GM21619 (cell line): ENCODE data around the gene NPIPB5.
"Not testable (repeated sequence)": the region's sequence is repeated elsewhere in the genome, so short reads cannot be mapped to it uniquely, and the experiment has no call there.

Source experiments
- ATAC-seq: cut with Tn5 transposase; IDR thresholded peaks from one replicate; pipeline ENCODE4 v1.9.1; 2021; ENCODE audit not compliant: unreplicated experiment

The NPIPB5 gene

DNA sequence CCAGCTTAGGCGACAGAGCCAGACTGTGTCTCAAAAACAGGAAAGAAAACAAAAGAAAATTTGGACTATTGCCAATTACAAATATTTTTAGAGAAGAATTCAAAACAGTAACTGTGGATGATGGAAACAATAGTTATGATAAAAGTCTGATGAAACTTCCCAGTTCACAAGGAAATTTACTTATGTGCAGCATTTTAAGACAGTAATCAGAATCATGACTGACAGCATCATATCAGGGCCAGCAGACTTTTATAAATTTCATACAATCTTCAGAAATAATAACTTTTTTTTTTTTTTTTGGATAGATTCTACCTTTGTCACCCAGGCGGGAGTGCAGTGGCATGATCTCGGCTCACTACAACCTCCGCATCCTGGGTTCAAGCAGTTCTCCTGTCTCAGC lies at the start of gene NPIPB5:
NPIPB5 (plus strand) TSS at position 301 of the 400 bp plus-strand sequence. CDS start 2,911 bp downstream, outside the sequence.
- not testable (repeated sequence) for ATAC-seq

DNA sequence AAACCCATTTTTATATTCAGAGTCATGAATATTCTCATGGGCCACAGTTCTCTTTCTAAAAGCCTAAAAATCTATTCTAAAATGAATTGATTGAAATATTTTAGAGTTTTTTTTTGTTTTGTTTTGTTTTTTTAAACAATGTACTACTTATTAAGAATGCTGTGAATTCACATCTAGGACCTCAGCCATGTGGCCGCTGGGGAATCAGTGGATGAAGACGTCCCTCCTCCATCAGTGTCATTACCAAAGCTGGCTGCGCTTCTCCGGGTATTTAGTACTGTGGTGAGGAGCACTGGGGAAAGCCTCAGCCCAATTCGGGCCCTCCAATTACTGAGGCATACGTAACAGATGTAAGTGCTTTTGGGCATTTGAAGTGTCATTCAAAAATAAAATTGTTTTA lies 41.8 kb upstream of the NPIPB5 start:
- ATAC-seq = not testable (repeated sequence)

DNA sequence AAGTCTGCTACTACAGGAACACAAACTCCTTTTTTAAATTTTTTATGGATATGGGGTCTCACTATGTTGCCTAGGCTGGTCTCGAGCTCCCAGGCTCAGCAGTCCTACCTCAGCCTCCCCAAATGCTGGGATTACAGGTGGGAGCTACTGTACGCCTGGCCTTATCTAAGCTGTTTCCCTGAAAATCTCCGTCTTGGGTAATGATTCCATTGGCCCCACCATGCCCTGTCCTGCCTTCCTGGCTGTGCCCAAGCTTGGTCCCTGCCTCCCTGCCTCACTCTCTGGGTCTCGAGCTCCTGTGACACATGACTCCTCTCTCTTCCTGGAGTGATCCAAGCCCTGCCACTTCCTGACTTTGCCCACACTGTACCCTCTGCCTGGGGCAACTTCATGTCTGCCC lies 27.3 kb downstream of the NPIPB5 start:
- not testable (repeated sequence) for ATAC-seq

DNA sequence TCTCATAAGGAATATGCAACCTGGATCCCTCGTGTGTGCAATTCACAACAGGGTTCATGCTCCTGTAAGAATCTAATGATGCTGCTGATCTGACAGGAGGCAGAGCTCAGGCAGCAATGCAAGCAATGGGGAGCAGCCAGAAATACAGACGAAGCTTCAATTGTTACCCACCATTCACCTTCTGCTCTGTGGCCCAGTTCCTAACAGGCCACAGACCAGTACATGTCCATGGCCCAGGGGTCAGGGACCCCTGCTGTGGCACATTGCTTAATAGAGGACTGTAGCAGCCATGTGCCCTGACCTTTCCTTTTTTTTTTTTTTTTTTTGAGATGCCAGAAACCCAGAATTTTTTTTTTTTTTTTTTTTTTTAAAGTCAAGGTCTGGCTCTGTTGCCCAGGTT lies 34.1 kb downstream of the NPIPB5 start:
- ATAC-seq = not testable (repeated sequence)

DNA sequence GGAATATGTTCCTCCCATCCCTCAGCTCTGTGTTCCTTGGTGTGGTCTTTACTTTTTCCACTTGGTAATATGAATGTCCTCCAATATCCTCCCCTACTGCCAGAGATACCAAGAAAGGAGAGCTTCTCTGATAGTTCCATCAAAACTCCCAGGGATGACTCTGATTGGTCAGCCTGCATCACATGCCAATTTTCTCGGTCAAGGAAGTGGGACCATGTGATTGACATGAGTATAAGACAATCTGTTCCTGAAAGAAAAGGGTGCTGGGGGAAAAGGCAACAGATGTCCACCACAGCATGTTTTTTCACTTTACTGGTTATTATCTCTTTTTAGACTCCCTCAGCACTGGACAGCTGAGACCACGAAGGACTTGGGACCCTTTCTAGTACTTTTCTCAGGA lies 35.9 kb downstream of the NPIPB5 start:
- ATAC-seq = not testable (repeated sequence)

DNA sequence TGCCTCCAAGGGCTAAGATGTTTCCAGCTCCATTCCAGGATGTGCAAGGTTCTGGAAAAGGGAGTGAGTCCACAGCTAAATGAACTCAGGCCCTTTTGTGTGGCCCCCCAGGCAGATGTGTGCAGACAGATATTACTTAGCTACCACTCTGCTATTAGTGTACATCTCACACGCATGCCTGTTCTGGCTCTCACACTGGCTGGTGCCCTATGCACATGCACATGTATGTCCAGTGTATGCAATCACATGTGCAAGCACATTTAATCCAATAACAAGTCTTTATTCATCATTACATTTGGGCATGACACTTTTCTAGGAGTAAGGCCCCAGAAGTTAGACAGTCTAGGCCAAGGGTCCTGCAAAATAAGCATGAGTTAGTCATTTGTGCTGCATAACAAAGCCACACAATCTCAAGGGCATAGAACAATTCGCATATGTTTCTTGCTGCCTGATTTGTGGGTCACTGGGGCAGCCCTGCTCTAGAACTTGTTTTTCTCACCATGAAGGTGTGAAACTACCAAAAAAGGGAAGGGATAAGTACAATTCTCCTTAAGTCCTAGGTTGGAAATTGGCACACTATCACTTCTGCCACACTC lies 36.6 kb downstream of the NPIPB5 start:
- ATAC-seq = not testable (repeated sequence)

DNA sequence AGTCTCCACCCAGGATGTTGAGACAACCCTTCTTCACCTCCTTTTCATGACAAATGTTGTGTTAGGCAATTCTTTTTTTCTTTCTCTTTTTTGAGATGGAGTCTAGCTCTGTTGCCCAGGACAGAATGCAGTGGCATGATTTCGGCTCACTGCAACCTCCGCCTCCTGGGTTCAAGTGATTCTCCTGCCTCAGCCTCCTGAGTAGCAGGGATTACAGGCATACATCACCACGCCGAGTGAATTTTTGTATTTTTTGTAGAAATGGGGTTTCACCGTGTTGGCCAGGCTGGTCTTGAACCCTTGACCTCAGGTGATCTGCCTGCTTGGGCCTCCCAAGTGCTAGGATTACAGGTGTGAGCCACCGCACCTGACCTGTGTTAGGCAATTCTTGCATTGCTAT lies 39.2 kb downstream of the NPIPB5 start:
- not testable (repeated sequence) for ATAC-seq

DNA sequence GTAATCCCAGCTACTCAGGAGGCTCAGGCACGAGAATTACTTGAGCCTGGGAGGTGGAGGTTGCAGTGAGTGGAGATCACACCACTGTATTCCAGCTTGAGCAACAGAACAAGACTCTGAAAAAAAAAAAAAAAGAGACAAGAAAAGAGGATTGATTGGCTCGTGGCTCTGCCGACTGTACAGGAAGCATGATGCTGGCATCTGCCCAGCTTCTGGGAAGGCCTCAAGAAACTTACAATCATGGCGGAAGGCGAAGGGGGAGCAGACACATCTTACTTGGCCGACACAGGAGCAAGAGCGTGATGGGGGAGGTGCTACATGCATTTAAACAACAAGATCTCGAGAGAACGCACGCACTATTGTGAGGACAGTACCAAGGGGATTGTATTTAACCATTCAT lies 40.5 kb downstream of the NPIPB5 start:
- not testable (repeated sequence) for ATAC-seq

DNA sequence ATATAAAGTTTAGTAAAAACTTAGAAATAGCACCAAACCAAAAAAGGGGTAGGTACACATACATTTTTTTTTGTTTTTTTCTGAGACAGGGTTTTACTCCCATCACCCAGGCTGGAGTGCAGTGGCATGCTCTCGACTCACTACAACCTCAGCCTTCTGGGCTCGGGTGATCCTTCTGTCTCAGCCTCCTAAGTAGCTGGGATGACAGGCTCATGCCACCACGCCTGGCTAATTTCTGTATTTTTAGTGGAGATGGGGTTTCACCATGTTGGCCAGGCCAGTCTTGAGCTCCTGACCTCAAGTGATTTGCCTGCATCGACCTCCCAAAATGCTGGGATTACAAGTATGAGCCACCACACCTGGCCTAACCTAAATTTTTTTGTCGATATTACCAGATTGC lies 41.0 kb downstream of the NPIPB5 start:
- ATAC-seq = not testable (repeated sequence)

DNA sequence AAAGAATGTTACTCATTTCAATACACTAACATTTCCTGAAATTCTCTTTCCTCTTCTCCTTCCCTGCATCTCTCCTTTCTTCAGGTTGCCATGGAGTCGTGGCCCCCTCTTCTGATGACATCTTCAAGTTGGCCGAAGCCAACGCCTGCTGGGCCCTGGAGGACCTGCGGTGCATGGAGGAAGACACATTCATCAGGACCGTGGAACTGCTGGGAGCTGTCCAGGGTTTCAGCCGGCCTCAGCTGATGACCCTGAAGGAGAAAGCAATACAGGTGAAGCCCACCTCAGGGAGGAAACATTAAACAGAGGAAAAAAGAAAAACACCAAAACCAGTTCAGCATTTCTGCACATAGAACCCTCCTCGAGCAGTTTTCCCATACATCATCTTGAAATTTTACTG lies 46.1 kb downstream of the NPIPB5 start:
- not testable (repeated sequence) for ATAC-seq
